Subcutaneous adipose tissue (tissue), 4 donors: ENCODE measurements around the gene GOLGA6L2. TPM values are rescaled to one million over a fixed set of nuclear protein-coding genes. Genes with fewer than 3 reads are reported as not detected.

ENCODE experiments used
- total RNA-seq, 4 donors: library from RNA; depleted of rRNA; stranded (reverse); fragments of >200 nt; gene quantifications; one replicate each; pipeline ENCODE4 v1.1.0, GENCODE V29; 2016
- TF ChIP-seq, protein P1 (sequence below): fragments of 450-650 bp; IDR thresholded peaks from one replicate; pipeline ENCODE4 v1.5.1; 2016; ENCODE audit warnings: low read depth, mild to moderate bottlenecking, control low read depth, antibody characterized with exemption, moderate library complexity

Gene GOLGA6L2
- total RNA-seq, 4 donors from 2014 or later = not detected

GRCh38 chr15:23440596-23440995, 6.4 kb downstream of the GOLGA6L2 start:
- TF ChIP-seq, protein P1, sequence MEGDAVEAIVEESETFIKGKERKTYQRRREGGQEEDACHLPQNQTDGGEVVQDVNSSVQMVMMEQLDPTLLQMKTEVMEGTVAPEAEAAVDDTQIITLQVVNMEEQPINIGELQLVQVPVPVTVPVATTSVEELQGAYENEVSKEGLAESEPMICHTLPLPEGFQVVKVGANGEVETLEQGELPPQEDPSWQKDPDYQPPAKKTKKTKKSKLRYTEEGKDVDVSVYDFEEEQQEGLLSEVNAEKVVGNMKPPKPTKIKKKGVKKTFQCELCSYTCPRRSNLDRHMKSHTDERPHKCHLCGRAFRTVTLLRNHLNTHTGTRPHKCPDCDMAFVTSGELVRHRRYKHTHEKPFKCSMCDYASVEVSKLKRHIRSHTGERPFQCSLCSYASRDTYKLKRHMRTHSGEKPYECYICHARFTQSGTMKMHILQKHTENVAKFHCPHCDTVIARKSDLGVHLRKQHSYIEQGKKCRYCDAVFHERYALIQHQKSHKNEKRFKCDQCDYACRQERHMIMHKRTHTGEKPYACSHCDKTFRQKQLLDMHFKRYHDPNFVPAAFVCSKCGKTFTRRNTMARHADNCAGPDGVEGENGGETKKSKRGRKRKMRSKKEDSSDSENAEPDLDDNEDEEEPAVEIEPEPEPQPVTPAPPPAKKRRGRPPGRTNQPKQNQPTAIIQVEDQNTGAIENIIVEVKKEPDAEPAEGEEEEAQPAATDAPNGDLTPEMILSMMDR = no peak

DNA sequence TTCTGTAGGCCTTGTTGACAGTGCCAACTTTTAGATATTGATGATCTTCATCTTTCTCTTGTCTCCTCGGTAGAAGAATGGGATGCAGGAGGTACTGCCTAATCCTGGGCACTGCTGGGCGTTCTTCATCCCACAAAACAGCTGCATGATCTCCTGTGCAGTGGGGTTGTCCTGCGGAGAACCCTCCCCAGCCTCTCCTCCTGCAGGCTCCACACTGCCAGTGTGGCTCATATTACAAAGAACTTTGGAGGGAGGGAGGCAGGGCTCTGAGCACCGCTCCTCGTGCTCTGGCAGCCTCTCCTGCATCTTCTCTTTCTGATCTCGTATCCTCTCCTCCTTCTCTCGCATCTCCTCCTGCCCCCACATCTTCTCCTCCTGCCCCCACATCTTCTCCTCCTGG, 7.5 kb downstream of the GOLGA6L2 start:
- TF ChIP-seq, protein P1 = no peak

GRCh38 chr15:23438816-23439466, 8.1 kb downstream of the GOLGA6L2 start:
- TF ChIP-seq, protein P1 = no peak

DNA sequence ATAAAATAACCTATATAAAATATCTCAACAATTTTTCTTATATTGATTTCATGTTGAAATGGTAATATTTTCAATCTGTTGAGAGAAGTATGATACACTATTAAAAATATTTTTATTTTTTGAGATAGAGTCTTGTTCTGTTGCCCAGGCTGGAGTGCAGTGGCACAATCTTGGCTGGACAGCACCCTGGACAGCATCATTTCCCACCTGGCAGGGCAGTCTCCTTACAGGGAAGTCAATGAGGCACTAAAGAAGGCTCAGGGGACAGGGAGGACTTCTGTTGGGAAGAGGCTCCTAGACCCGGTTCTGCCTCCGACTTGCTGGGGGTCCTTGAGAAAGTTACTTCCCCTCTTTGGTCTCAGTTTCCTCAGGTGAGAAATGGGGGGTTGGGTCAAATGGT, 9.4 kb downstream of the GOLGA6L2 start:
- TF ChIP-seq, protein P1 = no peak

DNA sequence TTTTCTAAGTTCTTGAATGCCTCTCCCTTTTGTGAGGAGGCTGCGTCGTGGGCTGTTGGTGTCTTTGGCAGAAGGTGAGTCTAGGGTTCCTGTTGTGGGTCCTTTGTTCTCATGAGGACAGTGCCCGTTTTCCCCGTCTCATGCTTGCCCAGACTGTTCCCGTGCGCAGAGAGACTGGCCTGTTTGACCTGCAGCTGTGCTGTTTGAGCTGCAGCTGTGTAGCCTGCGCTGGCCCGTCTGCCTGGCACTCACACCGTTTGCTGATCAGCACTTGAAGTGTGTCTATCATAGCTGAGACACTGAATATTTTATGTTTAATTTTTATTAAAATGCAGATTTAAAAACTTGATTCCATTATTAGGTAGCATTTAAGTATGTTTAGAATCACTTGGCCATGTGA, 9.9 kb downstream of the GOLGA6L2 start:
- TF ChIP-seq, protein P1 = no peak

DNA sequence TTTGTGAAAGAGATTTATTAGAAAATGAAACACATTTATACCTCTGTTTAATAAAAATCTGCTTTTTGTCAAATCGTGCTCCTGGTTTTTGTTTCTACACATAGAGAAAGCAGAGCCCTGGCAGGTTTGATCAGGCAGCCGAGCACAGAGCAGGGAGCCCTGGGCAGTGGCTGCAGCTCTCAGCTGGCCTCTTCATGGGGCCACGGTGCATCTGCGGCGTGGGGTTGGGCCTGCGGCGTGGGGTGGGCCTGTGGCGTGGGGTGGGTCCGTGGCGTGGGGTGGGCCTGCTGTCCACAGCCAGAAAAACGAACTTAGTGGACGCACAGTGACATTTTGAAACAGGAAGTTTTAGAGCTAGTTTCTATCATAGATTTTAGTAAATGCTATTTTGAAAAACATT, 10.6 kb downstream of the GOLGA6L2 start:
- TF ChIP-seq, protein P1 = no peak

DNA sequence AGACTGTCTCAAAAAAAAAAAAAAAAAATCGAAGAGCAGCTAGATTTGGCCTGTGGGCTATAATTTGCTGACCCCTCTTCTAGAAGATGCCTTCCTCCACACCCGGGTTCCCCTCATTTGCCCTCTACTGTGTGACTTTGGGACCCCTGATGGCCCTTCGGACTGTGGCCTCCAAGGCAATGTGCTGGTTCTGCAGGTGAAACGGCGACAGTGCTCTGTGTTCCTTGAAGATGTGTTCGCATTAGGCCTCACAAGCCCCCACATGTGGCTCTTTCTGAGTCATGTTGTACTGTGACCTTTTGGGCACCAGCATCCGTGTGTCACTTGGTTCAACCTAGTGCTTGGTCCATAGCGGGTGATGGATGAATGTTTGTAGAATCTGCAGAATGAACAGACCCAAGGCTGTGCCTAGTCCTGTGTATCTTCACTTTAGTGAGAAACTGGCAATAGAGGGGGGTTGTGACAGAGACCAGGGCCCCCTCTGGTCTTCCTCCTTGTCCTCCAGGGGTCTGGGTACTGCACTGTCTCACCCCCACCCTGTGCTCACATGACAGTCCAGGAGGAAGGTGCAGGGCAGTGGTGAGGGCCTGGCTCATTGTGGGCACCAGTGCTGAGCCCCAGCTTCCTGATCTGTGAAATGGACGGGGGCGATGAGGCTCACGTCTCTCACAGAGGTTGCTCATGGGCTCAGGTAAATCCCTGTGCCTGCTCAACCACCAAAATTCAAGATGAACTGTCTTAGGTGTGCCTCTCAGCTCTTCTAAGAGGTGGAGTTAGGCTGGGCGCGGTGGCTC, 22.7 kb downstream of the GOLGA6L2 start:
- TF ChIP-seq, protein P1 = no peak
